Measurements from ENCODE around the gene RTP3.

Gene RTP3

DNA sequence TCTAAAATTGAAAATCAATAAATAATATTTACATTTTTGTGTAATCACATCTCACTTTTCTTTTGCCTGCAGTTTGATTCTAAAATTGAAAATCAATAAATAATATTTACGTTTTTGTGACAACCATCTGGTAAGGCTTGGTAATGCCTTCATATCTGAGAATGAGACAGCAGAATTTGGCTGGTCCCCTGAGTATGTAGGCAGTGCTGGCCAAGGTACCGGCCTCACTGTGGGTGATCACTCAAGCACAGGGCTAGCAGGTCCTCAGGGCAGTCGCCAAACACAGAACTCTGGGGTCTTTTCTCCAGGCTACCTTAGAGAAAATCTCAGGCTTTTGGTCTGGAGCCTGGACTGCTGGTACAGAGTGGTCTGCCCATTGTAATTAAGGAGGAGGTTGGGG lies 26.2 kb downstream of the RTP3 start:
- no peak for DNase-seq (ENCODE audit: low read depth)
- TF ChIP-seq, protein P1, sequence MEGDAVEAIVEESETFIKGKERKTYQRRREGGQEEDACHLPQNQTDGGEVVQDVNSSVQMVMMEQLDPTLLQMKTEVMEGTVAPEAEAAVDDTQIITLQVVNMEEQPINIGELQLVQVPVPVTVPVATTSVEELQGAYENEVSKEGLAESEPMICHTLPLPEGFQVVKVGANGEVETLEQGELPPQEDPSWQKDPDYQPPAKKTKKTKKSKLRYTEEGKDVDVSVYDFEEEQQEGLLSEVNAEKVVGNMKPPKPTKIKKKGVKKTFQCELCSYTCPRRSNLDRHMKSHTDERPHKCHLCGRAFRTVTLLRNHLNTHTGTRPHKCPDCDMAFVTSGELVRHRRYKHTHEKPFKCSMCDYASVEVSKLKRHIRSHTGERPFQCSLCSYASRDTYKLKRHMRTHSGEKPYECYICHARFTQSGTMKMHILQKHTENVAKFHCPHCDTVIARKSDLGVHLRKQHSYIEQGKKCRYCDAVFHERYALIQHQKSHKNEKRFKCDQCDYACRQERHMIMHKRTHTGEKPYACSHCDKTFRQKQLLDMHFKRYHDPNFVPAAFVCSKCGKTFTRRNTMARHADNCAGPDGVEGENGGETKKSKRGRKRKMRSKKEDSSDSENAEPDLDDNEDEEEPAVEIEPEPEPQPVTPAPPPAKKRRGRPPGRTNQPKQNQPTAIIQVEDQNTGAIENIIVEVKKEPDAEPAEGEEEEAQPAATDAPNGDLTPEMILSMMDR (conservative IDR thresholded peaks at IDR 0.05; ENCODE audit: low read depth, low read length) = no peak
- H3K4me3 ChIP-seq (ENCODE audit: low read depth, low read length) = no peak overlapping the region

DNA sequence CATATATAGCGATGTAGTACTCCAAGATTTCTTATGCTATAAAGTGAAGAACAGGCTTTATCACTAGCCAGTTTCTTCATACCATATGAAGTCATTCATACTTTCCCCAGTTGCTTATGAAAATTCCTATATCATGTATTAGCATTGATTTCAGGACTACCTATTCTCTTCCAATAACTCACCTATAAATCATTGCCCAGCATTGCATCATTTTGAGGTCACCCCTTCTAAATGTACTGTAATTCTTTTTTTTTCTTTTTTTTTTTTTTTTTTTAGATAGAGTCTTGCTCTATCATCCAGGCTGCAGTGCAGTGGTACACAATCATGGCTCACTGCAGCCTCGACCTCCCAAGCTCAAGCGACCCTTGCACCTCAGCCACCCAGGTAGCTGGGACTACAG lies 27.1 kb downstream of the RTP3 start:
- DNase-seq (ENCODE audit: low read depth) = no peak
- H3K4me3 ChIP-seq (ENCODE audit: low read depth, low read length) = no peak overlapping the region
- TF ChIP-seq, protein P1 (conservative IDR thresholded peaks at IDR 0.05; ENCODE audit: low read depth, low read length) = no peak

DNA sequence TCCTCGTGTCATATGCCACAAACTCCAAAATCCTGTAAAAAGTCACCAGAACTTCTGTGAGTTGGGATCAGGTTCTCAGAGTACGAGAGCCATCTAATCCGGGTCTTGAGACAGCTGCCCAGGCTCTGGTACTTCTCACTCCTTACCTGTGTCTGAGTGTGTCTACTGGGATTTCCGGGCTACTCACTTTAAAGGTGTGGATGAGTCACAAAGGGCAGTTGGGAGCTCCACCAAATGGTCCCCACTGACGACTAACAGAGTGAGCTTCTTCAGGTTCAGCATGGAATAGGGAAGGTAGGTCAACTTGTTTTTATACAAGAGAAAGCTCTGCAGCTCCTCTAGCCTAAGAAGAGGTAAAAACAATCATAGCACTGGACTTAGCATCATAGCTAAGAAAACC lies 29.5 kb downstream of the RTP3 start:
- DNase-seq (ENCODE audit: low read depth) = no peak
- TF ChIP-seq, protein P1 (conservative IDR thresholded peaks at IDR 0.05; ENCODE audit: low read depth, low read length) = no peak
- no peak overlapping the region for H3K4me3 ChIP-seq (ENCODE audit: low read depth, low read length)

DNA sequence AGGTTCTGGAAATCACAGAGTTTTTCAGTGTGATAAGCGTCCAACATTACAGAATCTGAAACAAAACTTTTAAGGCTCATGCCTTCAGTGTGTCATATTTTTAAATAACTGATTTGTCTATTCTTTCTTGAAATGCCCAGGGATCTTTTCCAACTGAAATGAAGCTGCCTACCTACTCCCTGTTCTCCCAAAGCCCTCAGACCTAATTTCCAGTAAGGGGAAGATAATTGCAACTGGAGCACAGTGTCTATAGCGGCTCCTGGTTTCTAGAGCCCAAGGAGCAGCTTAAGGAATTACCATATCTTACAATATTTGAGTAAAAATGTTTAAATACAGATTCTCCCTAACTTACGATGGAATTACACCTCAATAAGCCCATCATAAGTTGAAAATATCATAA lies 35.3 kb downstream of the RTP3 start:
- DNase-seq (ENCODE audit: low read depth) = no peak
- TF ChIP-seq, protein P1 (conservative IDR thresholded peaks at IDR 0.05; ENCODE audit: low read depth, low read length) = no peak

DNA sequence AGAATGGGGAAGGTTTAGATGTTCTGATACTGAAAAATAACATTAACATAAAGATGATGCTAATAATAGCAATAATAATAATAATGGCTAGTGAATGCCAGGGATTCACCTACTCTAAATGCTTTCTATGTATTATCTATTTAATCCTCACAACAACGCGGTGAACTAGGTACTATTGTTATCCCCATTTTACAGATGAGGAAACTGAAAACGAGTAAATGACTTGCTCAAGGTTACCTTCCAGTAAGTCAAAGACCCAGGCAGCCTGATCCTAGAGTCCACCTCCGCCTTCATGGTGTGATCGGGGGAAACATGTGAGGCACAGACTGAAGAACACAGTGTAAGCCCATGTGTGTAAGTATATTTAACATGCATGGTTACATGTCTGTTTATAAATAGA lies 38.0 kb downstream of the RTP3 start:
- no peak for DNase-seq (ENCODE audit: low read depth)
- TF ChIP-seq, protein P1 (conservative IDR thresholded peaks at IDR 0.05; ENCODE audit: low read depth, low read length) = no peak
- no peak overlapping the region for H3K4me3 ChIP-seq (ENCODE audit: low read depth, low read length)

More for the DNA sequence above, 35.3 kb downstream of the RTP3 start:
- no peak overlapping the region for H3K4me3 ChIP-seq (ENCODE audit: low read depth, low read length)

DNA sequence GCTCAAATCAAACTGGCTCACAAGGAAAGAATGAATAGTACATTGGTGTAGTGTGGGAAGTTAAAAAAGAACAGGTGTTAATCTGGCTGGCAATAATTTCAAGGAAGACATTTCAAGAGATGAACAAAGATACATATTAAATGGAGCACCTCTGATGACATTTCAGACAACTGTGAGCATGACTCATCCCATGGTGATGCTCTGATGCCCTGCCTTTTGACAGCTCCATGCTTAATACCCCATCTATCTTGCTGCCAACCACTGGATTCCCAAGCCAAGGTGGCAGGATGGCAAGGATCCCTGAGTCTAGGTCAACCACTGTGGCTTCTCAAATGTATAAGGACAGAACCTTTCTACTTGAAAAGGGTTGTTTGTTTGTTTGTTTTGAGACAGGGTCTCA lies 39.0 kb downstream of the RTP3 start:
- DNase-seq (ENCODE audit: low read depth) = no peak

DNA sequence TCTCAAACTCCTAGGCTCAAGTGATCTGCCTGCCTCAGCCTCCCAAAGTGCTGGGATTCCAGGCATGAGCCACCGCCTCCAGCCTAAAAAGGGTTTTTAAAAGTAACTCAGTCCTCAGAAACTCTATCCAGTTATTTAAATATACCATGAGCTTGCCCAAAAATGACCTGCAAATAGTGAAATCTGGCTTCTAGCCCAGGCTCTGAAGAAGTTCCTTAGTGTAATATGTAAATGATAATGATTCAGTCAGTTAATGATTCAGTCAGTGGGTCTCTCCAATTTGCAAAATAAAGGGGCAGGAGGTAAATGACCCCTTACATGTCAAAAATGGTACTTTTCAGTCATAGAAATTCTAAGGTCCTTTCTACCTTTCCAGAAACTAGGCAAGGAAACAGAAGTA lies 39.5 kb downstream of the RTP3 start:
- no peak for DNase-seq (ENCODE audit: low read depth)
- H3K4me3 ChIP-seq (ENCODE audit: low read depth, low read length) = no peak overlapping the region
- TF ChIP-seq, protein P1 (conservative IDR thresholded peaks at IDR 0.05; ENCODE audit: low read depth, low read length) = no peak

More for the DNA sequence above, 39.0 kb downstream of the RTP3 start:
- no peak overlapping the region for H3K4me3 ChIP-seq (ENCODE audit: low read depth, low read length)
- TF ChIP-seq, protein P1 (conservative IDR thresholded peaks at IDR 0.05; ENCODE audit: low read depth, low read length) = no peak
